ENCODE data around the gene FBLL1. TPM values are rescaled to one million over a fixed set of nuclear protein-coding genes. Genes with fewer than 3 reads are reported as not detected.

Gene FBLL1
- total and polyA plus RNA-seq, 2 experiments from 2014 or later, result 2.3 to 6.0 TPM

DNA sequence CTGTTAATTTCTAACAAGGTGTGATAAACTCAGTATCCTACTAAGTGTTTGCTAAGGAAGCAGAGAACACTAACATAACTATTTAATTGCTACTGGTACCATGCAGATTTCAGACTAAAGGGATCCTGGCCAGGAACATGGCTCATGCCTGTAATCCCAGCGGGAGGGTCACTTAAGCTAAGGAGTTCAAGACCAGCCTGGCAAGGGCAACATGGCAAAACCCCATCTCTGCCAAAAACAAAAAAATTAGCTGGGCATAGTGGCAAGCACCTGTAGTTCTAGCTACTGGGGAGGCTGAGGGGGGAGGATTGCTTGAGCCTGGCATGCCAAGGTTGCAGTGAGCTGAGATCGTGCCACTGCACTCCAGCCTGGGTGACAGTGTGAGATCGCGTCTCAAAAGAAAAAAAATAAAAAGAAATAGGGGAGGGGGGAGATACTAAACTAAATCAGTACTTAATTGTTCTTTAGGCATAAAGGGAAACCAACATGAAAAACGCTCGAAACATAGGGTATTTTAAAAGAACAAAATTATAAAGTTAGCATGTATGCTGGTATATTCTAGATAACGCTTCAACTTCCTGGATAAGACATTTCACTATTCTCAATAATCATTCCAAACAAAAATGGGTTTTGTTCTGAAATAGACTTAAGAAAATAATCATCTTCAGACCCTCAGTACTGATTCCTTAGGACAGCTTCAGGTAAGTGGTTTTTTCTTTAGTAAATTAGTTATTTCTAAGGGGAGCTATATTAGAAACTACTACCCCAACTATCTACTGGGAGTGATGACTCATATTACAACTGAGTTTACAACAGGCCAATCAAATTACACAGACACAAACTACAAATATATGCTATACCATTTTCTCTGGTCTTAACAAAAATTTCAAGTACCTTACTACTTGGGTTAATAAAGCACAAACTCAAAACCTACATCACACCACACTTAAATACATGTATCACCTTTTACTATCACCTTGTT lies 46.6 kb downstream of the FBLL1 start (continued):
- TF ChIP-seq, protein P1, sequence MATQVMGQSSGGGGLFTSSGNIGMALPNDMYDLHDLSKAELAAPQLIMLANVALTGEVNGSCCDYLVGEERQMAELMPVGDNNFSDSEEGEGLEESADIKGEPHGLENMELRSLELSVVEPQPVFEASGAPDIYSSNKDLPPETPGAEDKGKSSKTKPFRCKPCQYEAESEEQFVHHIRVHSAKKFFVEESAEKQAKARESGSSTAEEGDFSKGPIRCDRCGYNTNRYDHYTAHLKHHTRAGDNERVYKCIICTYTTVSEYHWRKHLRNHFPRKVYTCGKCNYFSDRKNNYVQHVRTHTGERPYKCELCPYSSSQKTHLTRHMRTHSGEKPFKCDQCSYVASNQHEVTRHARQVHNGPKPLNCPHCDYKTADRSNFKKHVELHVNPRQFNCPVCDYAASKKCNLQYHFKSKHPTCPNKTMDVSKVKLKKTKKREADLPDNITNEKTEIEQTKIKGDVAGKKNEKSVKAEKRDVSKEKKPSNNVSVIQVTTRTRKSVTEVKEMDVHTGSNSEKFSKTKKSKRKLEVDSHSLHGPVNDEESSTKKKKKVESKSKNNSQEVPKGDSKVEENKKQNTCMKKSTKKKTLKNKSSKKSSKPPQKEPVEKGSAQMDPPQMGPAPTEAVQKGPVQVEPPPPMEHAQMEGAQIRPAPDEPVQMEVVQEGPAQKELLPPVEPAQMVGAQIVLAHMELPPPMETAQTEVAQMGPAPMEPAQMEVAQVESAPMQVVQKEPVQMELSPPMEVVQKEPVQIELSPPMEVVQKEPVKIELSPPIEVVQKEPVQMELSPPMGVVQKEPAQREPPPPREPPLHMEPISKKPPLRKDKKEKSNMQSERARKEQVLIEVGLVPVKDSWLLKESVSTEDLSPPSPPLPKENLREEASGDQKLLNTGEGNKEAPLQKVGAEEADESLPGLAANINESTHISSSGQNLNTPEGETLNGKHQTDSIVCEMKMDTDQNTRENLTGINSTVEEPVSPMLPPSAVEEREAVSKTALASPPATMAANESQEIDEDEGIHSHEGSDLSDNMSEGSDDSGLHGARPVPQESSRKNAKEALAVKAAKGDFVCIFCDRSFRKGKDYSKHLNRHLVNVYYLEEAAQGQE (IDR thresholded peaks at IDR 0.05; ENCODE audit: unreplicated experiment), result no peak
- TF ChIP-seq ZNF114 (CRISPR knock-in tag; IDR thresholded peaks at IDR 0.05) (no peak), EZH2 (IDR thresholded peaks at IDR 0.05; ENCODE audit: low read depth, unreplicated experiment) (no peak), ZNF331 (CRISPR knock-in tag; IDR thresholded peaks at IDR 0.05; ENCODE audit: low read depth) (no peak), JUNB (IDR thresholded peaks at IDR 0.05; ENCODE audit: unreplicated experiment) (no peak), EZH2phosphoT487 (IDR thresholded peaks at IDR 0.05; ENCODE audit: unreplicated experiment) (no peak)

DNA sequence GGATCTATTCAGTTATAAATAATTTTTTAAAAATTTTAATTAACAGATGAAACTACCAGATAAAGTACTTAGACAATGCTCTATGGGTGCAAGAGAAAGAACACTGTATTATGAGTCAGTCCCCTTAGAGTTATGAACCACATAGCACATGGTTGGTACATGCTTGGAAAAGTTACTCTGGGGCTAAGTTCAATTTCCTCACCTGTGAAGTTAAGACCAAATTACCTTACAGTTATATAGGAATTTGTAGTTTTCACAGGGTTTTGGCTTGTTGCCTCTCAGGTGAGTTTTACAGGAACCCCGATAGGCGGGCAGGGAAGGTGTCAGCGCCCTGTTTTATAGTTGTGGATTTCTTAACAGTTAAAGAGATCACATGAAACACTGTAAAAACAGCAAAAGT lies 48.9 kb downstream of the FBLL1 start:
- H3K79me2 ChIP-seq (replicated peaks; ENCODE audit: insufficient read depth), result peaks cover 60% of the 10 kb centered on the region
- peaks cover 8% of the 10 kb centered on the region; the same call in 1 of the 2 replicates for H3K9me2 ChIP-seq (ENCODE audit: insufficient read depth)
- H3K4me3 ChIP-seq, result peak overlapping the region; percentile 93
- peak overlapping the region; percentile 88 for H3K4me2 ChIP-seq
- no peaks in the 10 kb centered on the region for H3F3A ChIP-seq (replicated peaks; ENCODE audit: low read depth)
- H3K9me3 Mint-ChIP-seq, result peaks cover 3% of the 10 kb centered on the region; the same call in 1 of the 3 replicates
- H2AFZ ChIP-seq, result no peak overlapping the region
- H3K4me3 Mint-ChIP-seq, result peak overlapping the region; percentile 97
- H3K36me3 Mint-ChIP-seq (ENCODE audit: low read depth), result peaks cover 29% of the 10 kb centered on the region; the same call in 2 of the 3 replicates
- no peaks in the 10 kb centered on the region for H3K27me3 ChIP-seq (ENCODE audit: insufficient read depth)
- ATAC-seq (no peak), DNase-seq (ENCODE audit: low spot score) (no peak)
- no peaks in the 10 kb centered on the region; the same call in 1 of the 2 replicates for H3K36me3 ChIP-seq (ENCODE audit: insufficient read depth)
- H4K20me1 ChIP-seq (replicated peaks; ENCODE audit: insufficient read depth), result peaks cover 39% of the 10 kb centered on the region
- peak overlapping the region; percentile 54; the same call in 1 of the 2 replicates for H3K27ac Mint-ChIP-seq
- peaks cover 37% of the 10 kb centered on the region for H3K4me1 ChIP-seq (ENCODE audit: insufficient read depth)
- peaks cover 4% of the 10 kb centered on the region for H3K27me3 Mint-ChIP-seq (ENCODE audit: insufficient read depth, low read depth, poor library complexity)
- H3K27ac ChIP-seq (ENCODE audit: low read depth), result no peak overlapping the region
- H3K4me1 Mint-ChIP-seq, result peaks cover 37% of the 10 kb centered on the region; the same call in 2 of the 3 replicates
- TF ChIP-seq STAT1 (IDR thresholded peaks at IDR 0.05; ENCODE audit: unreplicated experiment) (no peak), CREB1 (CRISPR knock-in tag; IDR thresholded peaks at IDR 0.05; ENCODE audit: low read depth) (no peak), ZNF114 (CRISPR knock-in tag; IDR thresholded peaks at IDR 0.05) (no peak), NANOG (IDR thresholded peaks at IDR 0.05; ENCODE audit: borderline replicate concordance) (no peak)
- TF ChIP-seq, protein P2, sequence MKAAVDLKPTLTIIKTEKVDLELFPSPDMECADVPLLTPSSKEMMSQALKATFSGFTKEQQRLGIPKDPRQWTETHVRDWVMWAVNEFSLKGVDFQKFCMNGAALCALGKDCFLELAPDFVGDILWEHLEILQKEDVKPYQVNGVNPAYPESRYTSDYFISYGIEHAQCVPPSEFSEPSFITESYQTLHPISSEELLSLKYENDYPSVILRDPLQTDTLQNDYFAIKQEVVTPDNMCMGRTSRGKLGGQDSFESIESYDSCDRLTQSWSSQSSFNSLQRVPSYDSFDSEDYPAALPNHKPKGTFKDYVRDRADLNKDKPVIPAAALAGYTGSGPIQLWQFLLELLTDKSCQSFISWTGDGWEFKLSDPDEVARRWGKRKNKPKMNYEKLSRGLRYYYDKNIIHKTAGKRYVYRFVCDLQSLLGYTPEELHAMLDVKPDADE (IDR thresholded peaks at IDR 0.05), result no peak
- TF ChIP-seq, protein P3, sequence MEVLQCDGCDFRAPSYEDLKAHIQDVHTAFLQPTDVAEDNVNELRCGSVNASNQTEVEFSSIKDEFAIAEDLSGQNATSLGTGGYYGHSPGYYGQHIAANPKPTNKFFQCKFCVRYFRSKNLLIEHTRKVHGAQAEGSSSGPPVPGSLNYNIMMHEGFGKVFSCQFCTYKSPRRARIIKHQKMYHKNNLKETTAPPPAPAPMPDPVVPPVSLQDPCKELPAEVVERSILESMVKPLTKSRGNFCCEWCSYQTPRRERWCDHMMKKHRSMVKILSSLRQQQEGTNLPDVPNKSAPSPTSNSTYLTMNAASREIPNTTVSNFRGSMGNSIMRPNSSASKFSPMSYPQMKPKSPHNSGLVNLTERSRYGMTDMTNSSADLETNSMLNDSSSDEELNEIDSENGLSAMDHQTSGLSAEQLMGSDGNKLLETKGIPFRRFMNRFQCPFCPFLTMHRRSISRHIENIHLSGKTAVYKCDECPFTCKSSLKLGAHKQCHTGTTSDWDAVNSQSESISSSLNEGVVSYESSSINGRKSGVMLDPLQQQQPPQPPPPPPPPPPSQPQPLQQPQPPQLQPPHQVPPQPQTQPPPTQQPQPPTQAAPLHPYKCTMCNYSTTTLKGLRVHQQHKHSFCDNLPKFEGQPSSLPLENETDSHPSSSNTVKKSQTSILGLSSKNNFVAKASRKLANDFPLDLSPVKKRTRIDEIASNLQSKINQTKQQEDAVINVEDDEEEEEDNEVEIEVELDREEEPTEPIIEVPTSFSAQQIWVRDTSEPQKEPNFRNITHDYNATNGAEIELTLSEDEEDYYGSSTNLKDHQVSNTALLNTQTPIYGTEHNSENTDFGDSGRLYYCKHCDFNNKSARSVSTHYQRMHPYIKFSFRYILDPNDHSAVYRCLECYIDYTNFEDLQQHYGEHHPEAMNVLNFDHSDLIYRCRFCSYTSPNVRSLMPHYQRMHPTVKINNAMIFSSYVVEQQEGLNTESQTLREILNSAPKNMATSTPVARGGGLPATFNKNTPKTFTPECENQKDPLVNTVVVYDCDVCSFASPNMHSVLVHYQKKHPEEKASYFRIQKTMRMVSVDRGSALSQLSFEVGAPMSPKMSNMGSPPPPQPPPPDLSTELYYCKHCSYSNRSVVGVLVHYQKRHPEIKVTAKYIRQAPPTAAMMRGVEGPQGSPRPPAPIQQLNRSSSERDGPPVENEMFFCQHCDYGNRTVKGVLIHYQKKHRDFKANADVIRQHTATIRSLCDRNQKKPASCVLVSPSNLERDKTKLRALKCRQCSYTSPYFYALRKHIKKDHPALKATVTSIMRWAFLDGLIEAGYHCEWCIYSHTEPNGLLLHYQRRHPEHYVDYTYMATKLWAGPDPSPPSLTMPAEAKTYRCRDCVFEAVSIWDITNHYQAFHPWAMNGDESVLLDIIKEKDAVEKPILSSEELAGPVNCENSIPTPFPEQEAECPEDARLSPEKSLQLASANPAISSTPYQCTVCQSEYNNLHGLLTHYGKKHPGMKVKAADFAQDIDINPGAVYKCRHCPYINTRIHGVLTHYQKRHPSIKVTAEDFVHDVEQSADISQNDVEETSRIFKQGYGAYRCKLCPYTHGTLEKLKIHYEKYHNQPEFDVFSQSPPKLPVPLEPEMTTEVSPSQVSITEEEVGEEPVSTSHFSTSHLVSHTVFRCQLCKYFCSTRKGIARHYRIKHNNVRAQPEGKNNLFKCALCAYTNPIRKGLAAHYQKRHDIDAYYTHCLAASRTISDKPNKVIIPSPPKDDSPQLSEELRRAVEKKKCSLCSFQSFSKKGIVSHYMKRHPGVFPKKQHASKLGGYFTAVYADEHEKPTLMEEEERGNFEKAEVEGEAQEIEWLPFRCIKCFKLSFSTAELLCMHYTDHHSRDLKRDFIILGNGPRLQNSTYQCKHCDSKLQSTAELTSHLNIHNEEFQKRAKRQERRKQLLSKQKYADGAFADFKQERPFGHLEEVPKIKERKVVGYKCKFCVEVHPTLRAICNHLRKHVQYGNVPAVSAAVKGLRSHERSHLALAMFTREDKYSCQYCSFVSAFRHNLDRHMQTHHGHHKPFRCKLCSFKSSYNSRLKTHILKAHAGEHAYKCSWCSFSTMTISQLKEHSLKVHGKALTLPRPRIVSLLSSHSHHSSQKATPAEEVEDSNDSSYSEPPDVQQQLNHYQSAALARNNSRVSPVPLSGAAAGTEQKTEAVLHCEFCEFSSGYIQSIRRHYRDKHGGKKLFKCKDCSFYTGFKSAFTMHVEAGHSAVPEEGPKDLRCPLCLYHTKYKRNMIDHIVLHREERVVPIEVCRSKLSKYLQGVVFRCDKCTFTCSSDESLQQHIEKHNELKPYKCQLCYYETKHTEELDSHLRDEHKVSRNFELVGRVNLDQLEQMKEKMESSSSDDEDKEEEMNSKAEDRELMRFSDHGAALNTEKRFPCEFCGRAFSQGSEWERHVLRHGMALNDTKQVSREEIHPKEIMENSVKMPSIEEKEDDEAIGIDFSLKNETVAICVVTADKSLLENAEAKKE (CRISPR knock-in tag; IDR thresholded peaks at IDR 0.05), result no peak

Data from GM23338 (cell line).